ENCODE data around the gene OGFOD3. TPM values are rescaled to one million over a fixed set of nuclear protein-coding genes. Genes with fewer than 3 reads are reported as not detected.

The OGFOD3 gene
- total and polyA plus RNA-seq, 2 experiments from 2014 or later = 9.6 to 24.6 TPM

- TF ChIP-seq JUNB (IDR thresholded peaks at IDR 0.05; ENCODE audit: unreplicated experiment) (no peak), REST (IDR thresholded peaks at IDR 0.05; ENCODE audit: unreplicated experiment) (no peak), ZNF114 (CRISPR knock-in tag; IDR thresholded peaks at IDR 0.05) (no peak), ETS1 (IDR thresholded peaks at IDR 0.05) (no peak), STAT1 (IDR thresholded peaks at IDR 0.05; ENCODE audit: unreplicated experiment) (no peak), EZH2 (IDR thresholded peaks at IDR 0.05; ENCODE audit: low read depth, unreplicated experiment) (no peak), EZH2phosphoT487 (IDR thresholded peaks at IDR 0.05; ENCODE audit: unreplicated experiment) (no peak), POLR2AphosphoS5 (IDR thresholded peaks at IDR 0.05; ENCODE audit: low read depth) (no peak), ZNF462 (CRISPR knock-in tag; IDR thresholded peaks at IDR 0.05) (no peak), ZNF331 (CRISPR knock-in tag; IDR thresholded peaks at IDR 0.05; ENCODE audit: low read depth) (no peak), CTCF (conservative IDR thresholded peaks at IDR 0.05; ENCODE audit: low read depth in 2 of 2) (no peak), NANOG (IDR thresholded peaks at IDR 0.05; ENCODE audit: borderline replicate concordance) (no peak), CREB1 (CRISPR knock-in tag; IDR thresholded peaks at IDR 0.05; ENCODE audit: low read depth) (no peak)
- Histone ChIP-seq H3K4me1 (ENCODE audit: insufficient read depth) (no peaks in the 10 kb centered on the region), H4K20me1 (replicated peaks; ENCODE audit: insufficient read depth) (no peaks in the 10 kb centered on the region; the same call in 1 of the 2 replicates), H3K27ac (ENCODE audit: low read depth) (no peak overlapping the region), H2AFZ (no peak overlapping the region), H3K79me2 (replicated peaks; ENCODE audit: insufficient read depth) (no peaks in the 10 kb centered on the region), H3K27me3 (ENCODE audit: insufficient read depth) (no peaks in the 10 kb centered on the region), H3K4me3 (no peak overlapping the region), H3K4me2 (no peak overlapping the region), H3K36me3 (ENCODE audit: insufficient read depth) (no peaks in the 10 kb centered on the region), H3F3A (replicated peaks; ENCODE audit: low read depth) (no peaks in the 10 kb centered on the region), H3K9me2 (ENCODE audit: insufficient read depth) (no peaks in the 10 kb centered on the region)
- Mint-ChIP-seq H3K9me3 (no peaks in the 10 kb centered on the region), H3K4me3 (no peak overlapping the region), H3K27ac (no peak overlapping the region), H3K27me3 (ENCODE audit: insufficient read depth, low read depth, poor library complexity) (peaks cover 11% of the 10 kb centered on the region), H3K4me1 (peaks cover 6% of the 10 kb centered on the region), H3K36me3 (ENCODE audit: low read depth) (no peaks in the 10 kb centered on the region; the same call in 2 of the 3 replicates)
- DNase-seq (ENCODE audit: low spot score) = no peak
- ATAC-seq = no peak
Observed at GRCh38 chr17:82387705-82388106, 30.7 kb downstream of the OGFOD3 start.
